Ureter (tissue), 1 donor: ENCODE measurements around the gene TMEM101. TPM values are rescaled to one million over a fixed set of nuclear protein-coding genes. Genes with fewer than 3 reads are reported as not detected.
"Not testable (repeated sequence)": the region's sequence is repeated elsewhere in the genome, so short reads cannot be mapped to it uniquely, and the experiment has no call there.

Experiments
- DNase-seq: peaks from one replicate; pipeline ENCODE4 v3.0.0-alpha.2; 2020; ENCODE audit warnings: low spot score
- total RNA-seq: library from RNA; stranded (reverse); gene quantifications from one replicate; pipeline ENCODE4 v1.2.4, GENCODE V29; 2023
- donor health status: DM: yes; HTN: yes; CAD: no.

TMEM101 gene
- total RNA-seq, 1 donor from 2014 or later: 20.3 TPM

- no peak for DNase-seq
Measured at GRCh38 chr17:43974382-43975266, 40.1 kb downstream of the TMEM101 start.

DNA sequence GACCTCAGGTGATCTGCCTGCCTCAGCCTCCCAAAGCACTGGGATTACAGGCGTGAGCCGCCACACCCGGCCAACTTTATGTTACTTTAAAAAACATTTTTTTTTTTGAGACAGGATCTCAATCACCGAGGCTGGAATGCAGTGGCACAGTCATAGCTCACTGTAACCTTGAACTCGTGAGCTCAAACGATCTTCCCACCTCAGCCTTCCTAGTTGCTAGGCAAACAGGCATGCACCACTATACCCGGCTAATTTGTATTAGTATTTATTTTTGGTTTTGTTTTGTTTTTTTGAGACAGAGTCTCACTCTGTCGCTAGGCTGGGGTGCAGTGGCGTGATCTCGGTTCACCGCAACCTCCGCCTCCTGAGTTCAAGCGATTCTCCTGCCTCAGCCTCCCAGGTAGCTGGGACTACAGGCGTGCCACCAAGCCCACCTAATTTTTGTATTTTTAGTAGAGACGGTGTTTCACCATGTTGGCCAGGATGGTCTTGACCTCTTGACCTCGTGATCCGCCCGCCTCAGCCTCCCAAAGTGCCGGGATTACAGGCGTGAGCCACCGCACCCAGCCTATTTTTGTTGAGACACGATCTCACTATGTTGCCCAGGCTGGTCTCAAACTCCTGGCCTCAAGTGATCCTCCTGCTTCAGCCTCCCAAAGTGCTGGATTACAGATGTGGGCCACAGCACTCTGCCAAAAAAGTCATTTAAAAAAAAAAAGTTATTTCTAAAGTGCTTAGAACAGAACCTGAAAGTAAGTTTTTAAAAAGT is 42.1 kb downstream of the TMEM101 start:
- not testable (repeated sequence) for DNase-seq

DNA sequence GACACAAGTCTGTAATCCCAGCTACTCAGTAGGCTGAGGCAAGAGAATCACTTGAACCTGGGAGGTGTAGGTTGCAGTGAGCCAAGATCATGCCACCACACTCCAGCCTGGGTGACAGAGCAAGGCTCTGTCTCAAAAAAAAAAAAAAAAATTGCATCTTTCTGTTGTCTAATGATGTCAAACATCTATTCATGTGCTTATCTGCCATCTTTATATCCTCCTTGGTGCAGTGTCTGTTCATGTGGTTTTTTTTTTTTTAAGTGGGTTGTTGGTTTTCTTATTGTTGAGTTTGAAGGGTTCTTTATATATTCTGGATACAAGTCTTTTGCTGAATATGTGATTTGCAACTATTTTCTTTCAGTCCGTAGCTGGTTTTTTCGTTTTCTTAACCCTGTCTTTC is 43.3 kb downstream of the TMEM101 start:
- not testable (repeated sequence) for DNase-seq

GRCh38 chr17:43970366-43970765 is 44.4 kb downstream of the TMEM101 start:
- no peak for DNase-seq

- DNase-seq: no peak
Measured at GRCh38 chr17:43967251-43967875, 47.4 kb downstream of the TMEM101 start.

- no peak for DNase-seq
Measured at GRCh38 chr17:43966276-43966675, 48.5 kb downstream of the TMEM101 start.

GRCh38 chr17:43962479-43962878 is 52.3 kb downstream of the TMEM101 start:
- no peak for DNase-seq

GRCh38 chr17:43961954-43962353 is 52.8 kb downstream of the TMEM101 start:
- no peak for DNase-seq

- not testable (repeated sequence) for DNase-seq
Measured at GRCh38 chr17:43961292-43961691, 53.5 kb downstream of the TMEM101 start.

Other genes starting within 250 kb of the TMEM101 start
- gene DUSP3, start 236.0 kb downstream of the TMEM101 start, total RNA-seq: 91.9 TPM
- gene CFAP97D1, start 234.5 kb downstream of the TMEM101 start, total RNA-seq: not detected
- 11.8 TPM for gene MPP3, start 181.8 kb downstream of the TMEM101 start, total RNA-seq
- 1.4 TPM for gene CD300LG, start 167.8 kb downstream of the TMEM101 start, total RNA-seq
- gene MPP2, start 107.4 kb downstream of the TMEM101 start, total RNA-seq: 9.8 TPM
- not detected for gene PPY, start 72.5 kb downstream of the TMEM101 start, total RNA-seq
- not detected for gene PYY, start 61.0 kb downstream of the TMEM101 start, total RNA-seq
- 2.2 TPM for gene NAGS, start 10.3 kb downstream of the TMEM101 start, total RNA-seq
- 62.5 TPM for gene LSM12, start 51.7 kb upstream of the TMEM101 start, total RNA-seq
- gene G6PC3, start 55.8 kb upstream of the TMEM101 start, total RNA-seq: 76.2 TPM
- gene HDAC5, start 108.7 kb upstream of the TMEM101 start, total RNA-seq: 36.3 TPM
- gene HROB, start 127.0 kb upstream of the TMEM101 start, total RNA-seq: 1.3 TPM
- gene ASB16, start 155.7 kb upstream of the TMEM101 start, total RNA-seq: 0.36 TPM
- 41.4 TPM for gene TMUB2, start 172.0 kb upstream of the TMEM101 start, total RNA-seq
- gene ATXN7L3, start 184.9 kb upstream of the TMEM101 start, total RNA-seq: 66.7 TPM
- 108 TPM for gene UBTF, start 204.7 kb upstream of the TMEM101 start, total RNA-seq